ENCODE results near the gene TNFRSF14.

Gene TNFRSF14

GRCh38 chr1:2561446-2561845, 5.3 kb downstream of the TNFRSF14 start:
- ChIA-PET CTCF (interaction anchor here (0.9 to 3.8 kb wide), 13 partner anchors 9 to 367 kb away, joined by 3 to 40 read pairs (median 5); partner anchors contain the start of genes FAAP20 and PRXL2B), POLR2A (interaction anchor here (1.1 to 2.1 kb wide), 4 partner anchors 15 to 24 kb away, joined by 3 to 12 read pairs (median 5); partner anchors contain the start of gene PRXL2B)
- no peak for DNase-seq (ENCODE audit: extremely low spot score)
- no peak for TF ChIP-seq CTCF (IDR thresholded peaks at IDR 0.05; ENCODE audit: control extremely low read depth, extremely low read depth, low read depth, missing control alignments)

- ChIA-PET POLR2A (interaction anchor here (1.1 to 2.1 kb wide), 4 partner anchors 14 to 23 kb away, joined by 3 to 12 read pairs (median 5); partner anchors contain the start of gene PRXL2B), CTCF (interaction anchor here (0.9 to 3.8 kb wide), 12 partner anchors 9 to 367 kb away, joined by 3 to 40 read pairs (median 5); partner anchors contain the start of genes FAAP20 and PRXL2B)
- DNase-seq (ENCODE audit: extremely low spot score): no peak
- TF ChIP-seq CTCF (IDR thresholded peaks at IDR 0.05; ENCODE audit: control extremely low read depth, extremely low read depth, low read depth, missing control alignments): peak; percentile 40
These were observed 6.0 kb downstream of the TNFRSF14 start for GRCh38 chr1:2561898-2562895.

GRCh38 chr1:2563205-2563604, 7.0 kb downstream of the TNFRSF14 start:
- TF ChIP-seq CTCF (IDR thresholded peaks at IDR 0.05; ENCODE audit: control extremely low read depth, extremely low read depth, low read depth, missing control alignments): no peak
- POLR2A ChIA-PET: no interaction called here
- CTCF ChIA-PET: interaction anchor here (1.5 to 3.8 kb wide), 2 partner anchors 16 to 21 kb away, joined by 3 to 40 read pairs; partner anchors contain the start of gene PRXL2B
- no peak for DNase-seq (ENCODE audit: extremely low spot score)

- DNase-seq (ENCODE audit: extremely low spot score): no peak
- POLR2A ChIA-PET: interaction anchor here (0.5 to 1.6 kb wide), 2 partner anchors 12 to 1103 kb away, joined by 3 to 4 read pairs; no protein-coding TSS in a partner anchor
- CTCF ChIA-PET: interaction anchor here (1.3 to 2.1 kb wide), 4 partner anchors 8 to 148 kb away, joined by 3 to 10 read pairs (median 4); partner anchors contain the start of gene TNFRSF14
- no peak for TF ChIP-seq CTCF (IDR thresholded peaks at IDR 0.05; ENCODE audit: control extremely low read depth, extremely low read depth, low read depth, missing control alignments)
These were observed 8.0 kb downstream of the TNFRSF14 start for GRCh38 chr1:2564006-2564814.

GRCh38 chr1:2564815-2565374, 8.7 kb downstream of the TNFRSF14 start:
- ChIA-PET CTCF (interaction anchor here (1.2 to 2.1 kb wide), 4 partner anchors 9 to 149 kb away, joined by 3 to 10 read pairs (median 4); partner anchors contain the start of gene TNFRSF14), POLR2A (interaction anchor here (0.5 to 1.6 kb wide), 2 partner anchors 12 to 1102 kb away, joined by 3 to 4 read pairs; no protein-coding TSS in a partner anchor)
- DNase-seq (ENCODE audit: extremely low spot score): no peak
- no peak for TF ChIP-seq CTCF (IDR thresholded peaks at IDR 0.05; ENCODE audit: control extremely low read depth, extremely low read depth, low read depth, missing control alignments)

Measured in GM10248 (cell line).